T-helper 2 cell treated with Interferon-gamma antibody and Interleukin-4, amounts not matched to agents 5 μg/mL and 100 μg/mL, for 36 hours (primary cell): ENCODE results near the gene PDGFB.

Source experiments
- DNase-seq: peaks from one replicate; pipeline ENCODE4 v3.0.0; 2021; ENCODE audit warnings: low spot score
- H3K27ac Mint-ChIP-seq: one replicate; pipeline ENCODE4 v1.8.0; 2021; ENCODE audit warnings: mild to moderate bottlenecking, mixed read lengths
- H3K27me3 Mint-ChIP-seq: one replicate; pipeline ENCODE4 v1.8.0; 2021; ENCODE audit warnings: low read depth, mixed read lengths
- H3K36me3 Mint-ChIP-seq: one replicate; pipeline ENCODE4 v1.8.0; 2021; ENCODE audit warnings: low read depth, mixed read lengths
- H3K4me1 Mint-ChIP-seq: one replicate; pipeline ENCODE4 v1.8.0; 2021; ENCODE audit warnings: low read depth, mixed read lengths
- H3K4me3 Mint-ChIP-seq: one replicate; pipeline ENCODE4 v1.8.0; 2022; ENCODE audit warnings: mild to moderate bottlenecking, moderate library complexity, mixed read lengths
- H3K9me3 Mint-ChIP-seq: one replicate; pipeline ENCODE4 v1.8.0; 2021; ENCODE audit warnings: mixed read lengths

PDGFB gene

DNA sequence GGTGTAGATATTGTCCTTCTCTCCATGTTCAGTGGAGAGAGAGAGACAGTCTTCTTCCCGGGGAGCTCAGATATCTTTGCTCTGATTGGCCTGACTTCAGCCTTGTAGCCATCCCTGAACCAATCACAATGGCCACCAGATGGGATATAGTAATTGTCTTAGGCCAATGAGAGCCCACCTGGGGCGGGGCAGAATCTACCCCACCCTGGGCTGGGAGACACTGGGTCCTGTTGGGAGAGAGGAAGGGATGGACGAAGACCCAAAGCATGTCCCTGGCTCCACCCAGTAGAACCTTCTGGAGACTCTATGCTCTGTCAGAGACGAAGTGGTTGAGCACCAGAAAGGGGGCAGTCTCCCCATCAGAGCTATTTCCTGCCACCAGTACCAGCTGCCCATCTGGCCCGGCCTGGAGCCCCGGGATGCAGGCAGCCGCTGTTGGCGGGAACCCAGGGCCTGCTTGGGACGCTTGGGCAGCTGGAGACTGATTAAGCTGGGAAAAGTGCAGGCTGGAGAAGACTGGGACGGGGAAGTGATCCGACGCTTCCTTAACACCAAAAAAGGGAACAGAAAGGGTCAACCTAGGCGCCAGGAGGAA is 60.7 kb downstream of the PDGFB start:
- H3K27ac Mint-ChIP-seq: no peak overlapping the region
- DNase-seq: no peak
- no peaks in the 10 kb centered on the region for H3K4me1 Mint-ChIP-seq
- no peaks in the 10 kb centered on the region for H3K9me3 Mint-ChIP-seq
- peaks cover 5% of the 10 kb centered on the region for H3K27me3 Mint-ChIP-seq
- no peak overlapping the region for H3K4me3 Mint-ChIP-seq
- H3K36me3 Mint-ChIP-seq: no peaks in the 10 kb centered on the region

- H3K27ac Mint-ChIP-seq: no peak overlapping the region
- H3K4me1 Mint-ChIP-seq: peaks cover 8% of the 10 kb centered on the region
- H3K9me3 Mint-ChIP-seq: no peaks in the 10 kb centered on the region
- no peak for DNase-seq
- H3K27me3 Mint-ChIP-seq: no peaks in the 10 kb centered on the region
- H3K36me3 Mint-ChIP-seq: no peaks in the 10 kb centered on the region
- no peak overlapping the region for H3K4me3 Mint-ChIP-seq
Observed at GRCh38 chr22:39182478-39183030, 62.2 kb downstream of the PDGFB start.

GRCh38 chr22:39181778-39182177 is 63.0 kb downstream of the PDGFB start:
- H3K27ac Mint-ChIP-seq: no peak overlapping the region
- H3K9me3 Mint-ChIP-seq: no peaks in the 10 kb centered on the region
- no peaks in the 10 kb centered on the region for H3K36me3 Mint-ChIP-seq
- no peak overlapping the region for H3K4me3 Mint-ChIP-seq
- DNase-seq: no peak
- no peaks in the 10 kb centered on the region for H3K27me3 Mint-ChIP-seq
- peaks cover 10% of the 10 kb centered on the region for H3K4me1 Mint-ChIP-seq

DNA sequence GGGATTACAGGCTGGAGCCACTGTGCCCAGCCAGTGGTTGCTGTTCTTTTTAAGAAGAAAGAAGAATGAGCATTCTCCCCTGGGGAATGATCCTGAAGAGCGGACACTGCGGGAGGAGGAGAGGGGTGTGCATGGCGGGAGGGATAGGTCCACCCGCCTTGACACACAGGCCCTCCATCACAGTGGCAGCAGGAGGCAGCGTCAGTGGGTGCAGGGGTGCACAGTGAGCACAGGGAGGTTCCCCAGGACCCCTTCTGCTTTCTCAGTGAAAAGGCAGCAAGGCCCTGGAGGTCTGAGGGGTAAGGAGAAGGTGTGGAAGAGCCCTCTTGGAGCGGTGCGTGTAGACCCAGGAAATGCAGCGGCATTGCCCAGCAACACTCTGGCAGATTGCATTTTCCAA is 63.4 kb downstream of the PDGFB start:
- Mint-ChIP-seq H3K4me3 (no peak overlapping the region), H3K9me3 (no peaks in the 10 kb centered on the region), H3K27me3 (no peaks in the 10 kb centered on the region), H3K27ac (no peak overlapping the region), H3K4me1 (peaks cover 10% of the 10 kb centered on the region), H3K36me3 (no peaks in the 10 kb centered on the region)
- DNase-seq: no peak

DNA sequence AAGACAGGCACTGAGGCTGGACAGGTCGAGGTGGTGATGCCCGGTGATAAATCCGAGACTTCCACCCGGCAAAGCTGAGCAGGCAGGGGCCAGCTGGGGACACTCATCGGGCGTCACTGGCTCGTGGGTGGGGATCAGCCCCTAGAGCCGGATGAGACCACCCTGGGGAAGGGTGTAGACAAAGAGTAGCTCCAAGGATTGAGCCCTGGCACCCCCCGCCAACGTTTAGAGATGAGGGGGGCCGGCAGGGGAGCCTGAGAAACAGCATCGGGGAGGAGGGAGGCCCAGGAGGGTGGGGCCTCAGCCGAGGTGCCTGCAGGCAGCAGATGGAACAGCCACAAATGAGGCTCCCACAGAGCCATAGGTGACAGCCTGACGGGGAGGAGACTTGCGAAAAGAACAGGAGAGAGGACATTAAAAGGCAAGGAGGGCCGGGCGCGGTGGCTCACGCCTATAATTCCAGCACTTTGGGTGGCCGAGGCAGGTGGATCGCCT is 64.9 kb downstream of the PDGFB start:
- H3K27ac Mint-ChIP-seq: no peak overlapping the region
- H3K9me3 Mint-ChIP-seq: no peaks in the 10 kb centered on the region
- no peaks in the 10 kb centered on the region for H3K36me3 Mint-ChIP-seq
- no peak for DNase-seq
- H3K27me3 Mint-ChIP-seq: no peaks in the 10 kb centered on the region
- peaks cover 10% of the 10 kb centered on the region for H3K4me1 Mint-ChIP-seq
- H3K4me3 Mint-ChIP-seq: no peak overlapping the region

DNA sequence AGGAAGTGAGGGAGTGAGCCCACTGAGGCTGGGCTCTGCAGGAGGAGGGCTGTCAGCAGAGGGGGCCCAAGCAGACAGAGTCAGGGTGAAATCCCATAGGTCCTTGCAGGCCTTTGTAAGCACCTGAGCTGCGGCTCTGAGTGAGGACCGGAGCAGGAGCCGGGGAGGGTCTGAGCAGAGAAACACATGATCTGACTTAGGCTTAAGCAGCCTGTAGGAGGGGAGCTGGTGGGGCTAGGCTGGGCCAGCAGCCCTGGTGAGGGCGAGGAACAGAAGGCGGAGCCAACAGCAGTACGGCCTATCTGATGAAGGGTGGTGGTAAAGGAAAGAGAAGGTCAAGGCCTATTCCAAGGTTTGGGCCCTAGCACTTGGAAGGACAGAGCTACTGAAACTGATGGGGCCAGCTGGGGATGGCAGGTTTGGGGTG is 65.4 kb downstream of the PDGFB start:
- Mint-ChIP-seq H3K9me3 (no peaks in the 10 kb centered on the region), H3K27me3 (no peaks in the 10 kb centered on the region), H3K36me3 (no peaks in the 10 kb centered on the region), H3K4me3 (no peak overlapping the region), H3K27ac (no peak overlapping the region), H3K4me1 (peaks cover 13% of the 10 kb centered on the region)
- no peak for DNase-seq

DNA sequence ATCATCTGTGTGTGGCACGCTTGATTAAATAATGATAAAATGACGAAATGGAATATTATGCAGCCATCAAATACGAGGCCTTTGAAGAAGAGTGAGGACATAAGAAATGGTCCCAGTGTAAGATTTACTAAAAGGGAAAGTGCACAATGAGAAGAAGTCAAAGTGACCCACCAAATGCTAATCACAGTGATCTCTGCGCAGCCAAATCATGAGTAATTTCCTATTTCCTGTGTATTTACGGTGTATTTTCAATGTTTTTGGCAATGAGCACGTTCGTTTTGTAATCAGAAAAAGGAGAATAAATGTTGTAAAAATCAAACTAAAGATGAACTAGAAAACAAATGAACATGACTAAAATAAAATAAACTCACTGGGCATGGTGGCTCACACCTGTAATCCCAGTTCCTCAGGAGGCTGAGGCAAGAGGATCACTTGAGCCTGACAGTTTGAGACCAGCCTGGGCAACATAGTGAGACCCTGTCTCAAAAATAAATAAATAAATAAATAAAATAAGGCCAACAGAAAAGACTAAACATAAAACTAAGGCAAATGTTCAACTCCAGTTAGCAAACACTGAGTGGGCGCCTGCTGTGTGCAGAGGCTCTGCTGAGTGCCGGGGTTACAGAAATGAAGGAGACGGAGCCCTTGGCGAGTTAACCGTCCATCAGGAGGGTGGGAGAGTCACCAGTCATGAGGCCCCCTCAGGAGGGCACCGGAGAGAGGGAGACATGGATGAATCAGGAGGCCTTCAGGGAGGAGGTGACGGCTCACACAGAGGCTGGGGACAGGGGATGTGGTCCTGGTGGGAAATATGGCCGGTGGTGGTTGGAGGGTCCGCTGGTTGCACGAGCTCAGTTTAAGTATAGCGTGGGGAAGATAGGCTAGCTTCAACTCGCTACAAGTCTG is 66.3 kb downstream of the PDGFB start:
- no peak overlapping the region for H3K27ac Mint-ChIP-seq
- no peak overlapping the region for H3K4me3 Mint-ChIP-seq
- peaks cover 22% of the 10 kb centered on the region for H3K4me1 Mint-ChIP-seq
- no peaks in the 10 kb centered on the region for H3K9me3 Mint-ChIP-seq
- no peaks in the 10 kb centered on the region for H3K36me3 Mint-ChIP-seq
- H3K27me3 Mint-ChIP-seq: no peaks in the 10 kb centered on the region
- DNase-seq: no peak

- H3K27me3 Mint-ChIP-seq: no peaks in the 10 kb centered on the region
- H3K36me3 Mint-ChIP-seq: no peaks in the 10 kb centered on the region
- H3K9me3 Mint-ChIP-seq: no peaks in the 10 kb centered on the region
- no peak overlapping the region for H3K4me3 Mint-ChIP-seq
- peak overlapping the region; percentile 29 for H3K27ac Mint-ChIP-seq
- peaks cover 22% of the 10 kb centered on the region for H3K4me1 Mint-ChIP-seq
- DNase-seq: no peak
Observed at GRCh38 chr22:39177791-39178190, 67.0 kb downstream of the PDGFB start.

GRCh38 chr22:39177456-39177775 is 67.4 kb downstream of the PDGFB start:
- no peak overlapping the region for H3K4me3 Mint-ChIP-seq

GRCh38 chr22:39176714-39177455 is 67.9 kb downstream of the PDGFB start:
- no peak for DNase-seq

More at GRCh38 chr22:39177456-39177775, 67.4 kb downstream of the PDGFB start:
- Mint-ChIP-seq H3K9me3 (no peaks in the 10 kb centered on the region), H3K36me3 (no peaks in the 10 kb centered on the region), H3K27ac (peak overlapping the region; percentile 15), H3K27me3 (no peaks in the 10 kb centered on the region), H3K4me1 (peaks cover 22% of the 10 kb centered on the region)
- DNase-seq: no peak

DNA sequence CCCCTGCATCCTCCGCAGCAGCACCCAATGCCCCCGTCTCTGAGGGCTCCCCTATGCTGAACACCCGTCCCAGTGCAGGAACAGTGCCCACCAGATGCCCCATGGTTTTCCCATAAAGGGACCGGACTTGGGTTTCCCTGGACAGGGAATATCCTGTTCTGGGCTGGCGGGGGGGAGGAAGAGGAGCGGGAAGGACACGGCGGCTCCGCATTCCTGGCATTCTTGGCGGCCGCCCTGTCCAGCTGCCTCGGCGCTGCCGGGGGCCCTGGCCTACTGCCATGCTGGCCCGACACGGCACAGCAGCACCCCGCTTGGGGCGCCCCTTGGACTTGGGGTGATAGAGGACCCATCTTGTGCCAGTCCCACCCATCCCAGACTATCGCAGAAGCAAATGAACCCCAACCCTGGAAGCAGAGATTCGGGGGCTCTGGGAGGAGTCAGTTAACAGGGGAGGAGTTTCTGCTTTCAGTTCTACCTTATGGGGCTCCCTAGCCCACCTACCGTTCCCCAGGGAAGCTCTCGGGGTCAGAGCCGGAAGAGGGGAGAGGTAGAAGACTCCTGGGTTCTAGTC is 68.6 kb downstream of the PDGFB start:
- Mint-ChIP-seq H3K27ac (no peak overlapping the region), H3K4me3 (no peak overlapping the region), H3K36me3 (no peaks in the 10 kb centered on the region), H3K9me3 (no peaks in the 10 kb centered on the region), H3K27me3 (no peaks in the 10 kb centered on the region), H3K4me1 (peaks cover 25% of the 10 kb centered on the region)
- no peak for DNase-seq

More at GRCh38 chr22:39176714-39177455, 67.9 kb downstream of the PDGFB start:
- Mint-ChIP-seq H3K36me3 (no peaks in the 10 kb centered on the region), H3K4me3 (no peak overlapping the region), H3K27ac (no peak overlapping the region), H3K27me3 (no peaks in the 10 kb centered on the region), H3K9me3 (no peaks in the 10 kb centered on the region), H3K4me1 (peaks cover 23% of the 10 kb centered on the region)

GRCh38 chr22:39175353-39176142 is 69.2 kb downstream of the PDGFB start:
- no peaks in the 10 kb centered on the region for H3K9me3 Mint-ChIP-seq
- no peak for DNase-seq
- H3K36me3 Mint-ChIP-seq: no peaks in the 10 kb centered on the region
- no peak overlapping the region for H3K27ac Mint-ChIP-seq
- H3K4me1 Mint-ChIP-seq: peaks cover 30% of the 10 kb centered on the region
- peaks cover 2% of the 10 kb centered on the region for H3K27me3 Mint-ChIP-seq
- no peak overlapping the region for H3K4me3 Mint-ChIP-seq
